ENCODE measurements around the gene MAP4K4. TPM values are rescaled to one million over a fixed set of nuclear protein-coding genes. Genes with fewer than 3 reads are reported as not detected.

The MAP4K4 gene
- total and polyA plus RNA-seq, 2 experiments from 2014 or later = 59.1 to 84.4 TPM

- Histone ChIP-seq H3K4me2 (no peak overlapping the region), H2AFZ (no peak overlapping the region), H3K4me1 (ENCODE audit: insufficient read depth) (peaks cover 8% of the 10 kb centered on the region), H3K9me2 (replicated peaks; ENCODE audit: insufficient read depth) (no peaks in the 10 kb centered on the region), H3K36me3 (replicated peaks; ENCODE audit: insufficient read depth, low read depth) (no peaks in the 10 kb centered on the region), H3K9me3 (ENCODE audit: low read depth) (no peaks in the 10 kb centered on the region), H3K4me3 (no peak overlapping the region), H4K20me1 (ENCODE audit: insufficient read depth, poor library complexity, severe bottlenecking) (no peaks in the 10 kb centered on the region), H3K27ac (no peak overlapping the region), H3K79me2 (no peaks in the 10 kb centered on the region), H3K27me3 (no peaks in the 10 kb centered on the region)
- 79% methylated on average over 6 of the region's 6 CpGs for WGBS (ENCODE audit: low lambda C conversion rate, missing lambda C conversion rate)
- no peak for DNase-seq (ENCODE audit: low spot score)
- no peak for TF ChIP-seq EZH2phosphoT487 (IDR thresholded peaks at IDR 0.05; ENCODE audit: low read depth, severe bottlenecking, unreplicated experiment)
- TF ChIP-seq CTCF (IDR thresholded peaks at IDR 0.05; ENCODE audit: poor library complexity) = no peak
Measured at GRCh38 chr2:101657787-101658186, 39.7 kb upstream of the MAP4K4 start.

GRCh38 chr2:101658387-101658786 lies 39.1 kb upstream of the MAP4K4 start:
- Histone ChIP-seq H3K27ac (no peak overlapping the region), H3K4me1 (ENCODE audit: insufficient read depth) (peaks cover 8% of the 10 kb centered on the region)

GRCh38 chr2:101665312-101665711 lies 32.2 kb upstream of the MAP4K4 start:
- WGBS (ENCODE audit: low lambda C conversion rate, missing lambda C conversion rate) = 91% methylated on average over 10 of the region's 10 CpGs
- no peaks in the 10 kb centered on the region for H3K36me3 ChIP-seq (replicated peaks; ENCODE audit: insufficient read depth, low read depth)
- no peak overlapping the region for H3K27ac ChIP-seq
- H3K4me3 ChIP-seq = no peak overlapping the region
- no peaks in the 10 kb centered on the region for H3K27me3 ChIP-seq
- DNase-seq (ENCODE audit: low spot score) = no peak
- no peak overlapping the region for H3K4me2 ChIP-seq
- no peak overlapping the region for H2AFZ ChIP-seq
- H3K79me2 ChIP-seq = no peaks in the 10 kb centered on the region
- no peaks in the 10 kb centered on the region for H3K4me1 ChIP-seq (ENCODE audit: insufficient read depth)
- no peaks in the 10 kb centered on the region for H3K9me2 ChIP-seq (replicated peaks; ENCODE audit: insufficient read depth)
- no peaks in the 10 kb centered on the region for H3K9me3 ChIP-seq (ENCODE audit: low read depth)
- no peaks in the 10 kb centered on the region for H4K20me1 ChIP-seq (ENCODE audit: insufficient read depth, poor library complexity, severe bottlenecking)
- no peak for TF ChIP-seq EZH2phosphoT487 (IDR thresholded peaks at IDR 0.05; ENCODE audit: low read depth, severe bottlenecking, unreplicated experiment)
- TF ChIP-seq CTCF (IDR thresholded peaks at IDR 0.05; ENCODE audit: poor library complexity) = no peak
- no peak for TF ChIP-seq EZH2 (IDR thresholded peaks at IDR 0.05; ENCODE audit: borderline replicate concordance)

More at GRCh38 chr2:101658387-101658786, 39.1 kb upstream of the MAP4K4 start:
- Histone ChIP-seq H3K4me3 (no peak overlapping the region), H3K4me2 (no peak overlapping the region), H3K9me2 (replicated peaks; ENCODE audit: insufficient read depth) (no peaks in the 10 kb centered on the region), H3K79me2 (no peaks in the 10 kb centered on the region), H2AFZ (no peak overlapping the region), H3K36me3 (replicated peaks; ENCODE audit: insufficient read depth, low read depth) (no peaks in the 10 kb centered on the region), H3K9me3 (ENCODE audit: low read depth) (no peaks in the 10 kb centered on the region), H4K20me1 (ENCODE audit: insufficient read depth, poor library complexity, severe bottlenecking) (no peaks in the 10 kb centered on the region), H3K27me3 (no peaks in the 10 kb centered on the region)
- DNase-seq (ENCODE audit: low spot score) = no peak
- TF ChIP-seq EZH2 (IDR thresholded peaks at IDR 0.05; ENCODE audit: borderline replicate concordance) (no peak), EZH2phosphoT487 (IDR thresholded peaks at IDR 0.05; ENCODE audit: low read depth, severe bottlenecking, unreplicated experiment) (no peak), CTCF (IDR thresholded peaks at IDR 0.05; ENCODE audit: poor library complexity) (no peak)

- WGBS (ENCODE audit: low lambda C conversion rate, missing lambda C conversion rate) = 95% methylated on average over 1 of the region's 1 CpG
- TF ChIP-seq EZH2 (IDR thresholded peaks at IDR 0.05; ENCODE audit: borderline replicate concordance) = no peak
- TF ChIP-seq EZH2phosphoT487 (IDR thresholded peaks at IDR 0.05; ENCODE audit: low read depth, severe bottlenecking, unreplicated experiment) = no peak
- no peak for TF ChIP-seq CTCF (IDR thresholded peaks at IDR 0.05; ENCODE audit: poor library complexity)
- Histone ChIP-seq H3K9me3 (ENCODE audit: low read depth) (peaks cover 11% of the 10 kb centered on the region), H3K4me1 (ENCODE audit: insufficient read depth) (no peaks in the 10 kb centered on the region), H3K79me2 (no peaks in the 10 kb centered on the region), H3K4me2 (no peak overlapping the region), H3K9me2 (replicated peaks; ENCODE audit: insufficient read depth) (no peaks in the 10 kb centered on the region), H3K4me3 (no peak overlapping the region), H2AFZ (no peak overlapping the region), H3K36me3 (replicated peaks; ENCODE audit: insufficient read depth, low read depth) (no peaks in the 10 kb centered on the region), H4K20me1 (ENCODE audit: insufficient read depth, poor library complexity, severe bottlenecking) (no peaks in the 10 kb centered on the region), H3K27ac (no peak overlapping the region), H3K27me3 (no peaks in the 10 kb centered on the region)
- DNase-seq (ENCODE audit: low spot score) = no peak
Measured at GRCh38 chr2:101667823-101668222, 29.7 kb upstream of the MAP4K4 start.
